Coronary artery (tissue), 2 donors: Measurements from ENCODE around the gene CNNM1.

Source experiments
- DNase-seq: peaks from one replicate; pipeline ENCODE4 v3.0.0-alpha.2; 2017; ENCODE audit warnings: low spot score
- H3K27ac ChIP-seq, 2 donors: fragments of 200-600 bp; sonication (generic); one replicate each; pipeline ENCODE4 v1.5.1; 2016 to 2019
- H3K4me3 ChIP-seq: fragments of 200-600 bp; sonication (generic); 2 replicates; pipeline ENCODE4 v1.5.1; 2016; ENCODE audit warnings: mild to moderate bottlenecking, moderate library complexity
- TF ChIP-seq, protein P1 (sequence below): fragments of 200-600 bp; sonication (generic); IDR thresholded peaks from one replicate; pipeline ENCODE4 v1.5.1; 2019; ENCODE audit warnings: antibody characterized with exemption

Gene CNNM1

GRCh38 chr10:99318475-99318874 lies 10.7 kb upstream of the CNNM1 start:
- Histone ChIP-seq H3K4me3 (no peak overlapping the region), H3K27ac (no peak overlapping the region)
- no peak for DNase-seq
- TF ChIP-seq, protein P1, sequence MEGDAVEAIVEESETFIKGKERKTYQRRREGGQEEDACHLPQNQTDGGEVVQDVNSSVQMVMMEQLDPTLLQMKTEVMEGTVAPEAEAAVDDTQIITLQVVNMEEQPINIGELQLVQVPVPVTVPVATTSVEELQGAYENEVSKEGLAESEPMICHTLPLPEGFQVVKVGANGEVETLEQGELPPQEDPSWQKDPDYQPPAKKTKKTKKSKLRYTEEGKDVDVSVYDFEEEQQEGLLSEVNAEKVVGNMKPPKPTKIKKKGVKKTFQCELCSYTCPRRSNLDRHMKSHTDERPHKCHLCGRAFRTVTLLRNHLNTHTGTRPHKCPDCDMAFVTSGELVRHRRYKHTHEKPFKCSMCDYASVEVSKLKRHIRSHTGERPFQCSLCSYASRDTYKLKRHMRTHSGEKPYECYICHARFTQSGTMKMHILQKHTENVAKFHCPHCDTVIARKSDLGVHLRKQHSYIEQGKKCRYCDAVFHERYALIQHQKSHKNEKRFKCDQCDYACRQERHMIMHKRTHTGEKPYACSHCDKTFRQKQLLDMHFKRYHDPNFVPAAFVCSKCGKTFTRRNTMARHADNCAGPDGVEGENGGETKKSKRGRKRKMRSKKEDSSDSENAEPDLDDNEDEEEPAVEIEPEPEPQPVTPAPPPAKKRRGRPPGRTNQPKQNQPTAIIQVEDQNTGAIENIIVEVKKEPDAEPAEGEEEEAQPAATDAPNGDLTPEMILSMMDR = no peak

DNA sequence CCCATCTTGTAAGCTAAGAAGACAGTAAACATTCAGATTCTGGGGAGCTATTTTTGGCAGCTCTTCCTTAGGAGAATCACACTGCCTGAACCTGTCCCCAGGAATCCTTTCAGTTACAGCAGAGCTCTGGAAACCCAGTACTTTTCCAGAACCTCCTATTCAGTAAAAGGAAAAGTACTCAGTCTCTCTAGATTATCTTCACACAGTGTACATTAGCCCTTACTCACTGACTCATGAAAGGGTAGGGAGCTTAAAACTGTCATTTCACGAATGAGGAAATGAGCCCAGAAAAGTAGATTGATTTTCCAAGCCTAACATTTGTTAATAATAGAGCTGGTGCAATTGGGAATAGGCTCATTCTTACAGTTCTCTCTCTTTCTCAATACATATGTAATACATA lies 3.9 kb upstream of the CNNM1 start:
- H3K4me3 ChIP-seq = no peak overlapping the region
- no peak overlapping the region for H3K27ac ChIP-seq
- TF ChIP-seq, protein P1 = no peak
- no peak for DNase-seq

GRCh38 chr10:99326871-99327270 lies 2.3 kb upstream of the CNNM1 start:
- TF ChIP-seq, protein P1 = no peak
- Histone ChIP-seq H3K4me3 (no peak overlapping the region), H3K27ac (no peak overlapping the region)
- DNase-seq = no peak

GRCh38 chr10:99328579-99329303 lies 415 bp upstream of the CNNM1 start:
- Histone ChIP-seq H3K27ac (no peak overlapping the region), H3K4me3 (peak overlapping the region; percentile 74)
- no peak for DNase-seq
- TF ChIP-seq, protein P1 = no peak

GRCh38 chr10:99329554-99330346 lies 594 bp downstream of the CNNM1 start:
- Histone ChIP-seq H3K27ac (no peak overlapping the region), H3K4me3 (peak overlapping the region; percentile 74)
- TF ChIP-seq, protein P1 = no peak
- DNase-seq = no peak

GRCh38 chr10:99330347-99330924 lies 1.3 kb downstream of the CNNM1 start:
- Histone ChIP-seq H3K27ac (no peak overlapping the region), H3K4me3 (peak overlapping the region; percentile 74)
- no peak for DNase-seq
- TF ChIP-seq, protein P1 = no peak
